Measurements from ENCODE around the gene CACNA1H.
"Not testable (repeated sequence)": the region's sequence is repeated elsewhere in the genome, so short reads cannot be mapped to it uniquely, and the experiment has no call there.

The CACNA1H gene

DNA sequence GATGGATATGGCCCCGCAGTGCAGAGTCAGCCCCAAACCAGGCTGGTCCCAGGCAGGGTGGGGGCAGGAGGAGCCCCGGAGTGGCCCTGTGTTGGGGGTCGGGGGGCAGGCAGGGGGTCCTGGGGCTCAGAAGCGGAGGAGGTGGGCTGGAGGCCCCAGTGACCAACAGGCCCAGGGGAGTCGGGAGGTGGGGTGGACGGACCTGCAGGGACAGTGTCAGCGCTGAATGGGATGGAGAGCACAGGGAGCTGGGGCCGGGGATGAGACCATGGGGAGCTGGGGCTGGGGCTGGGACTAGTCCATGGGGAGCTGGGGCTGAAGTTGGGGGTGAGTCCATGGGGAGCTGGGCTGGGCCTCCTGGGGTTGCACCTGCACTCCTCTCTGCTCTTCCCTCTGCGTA is 86.7 kb downstream of the CACNA1H start:
- FAIRE-seq; DNase-seq (ENCODE audit: insufficient read length, low spot score): not testable (repeated sequence)

DNA sequence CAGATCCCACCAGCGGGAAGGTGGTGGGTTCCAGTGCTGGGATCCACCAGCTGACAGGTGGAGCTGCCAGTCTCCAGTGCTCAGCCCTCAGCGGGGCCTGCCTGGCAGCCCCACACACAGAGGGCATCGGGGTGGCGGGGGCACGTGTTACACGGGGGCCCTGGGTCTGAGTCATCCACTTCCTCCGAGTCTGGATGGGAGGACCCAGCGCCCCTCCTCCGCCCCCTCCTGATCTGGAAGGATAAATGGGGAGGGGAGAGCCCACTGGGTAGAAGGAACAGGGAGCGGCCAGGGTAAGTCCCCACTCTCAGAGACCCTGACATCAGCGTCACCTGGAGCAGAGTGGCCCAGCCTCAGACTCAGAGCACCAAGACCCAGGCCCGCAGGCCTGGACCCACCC is 87.5 kb downstream of the CACNA1H start, which contains the start of gene TPSAB1:
Gene TPSAB1, plus strand, starts transcription at position 270 of the 400 bp plus-strand sequence. CDS start 234 bp downstream, outside the sequence.
- DNase-seq (ENCODE audit: insufficient read length, low spot score); FAIRE-seq: not testable (repeated sequence)

- FAIRE-seq: not testable (repeated sequence)
These were observed 88.2 kb downstream of the CACNA1H start for GRCh38 chr16:1241081-1241480.

DNA sequence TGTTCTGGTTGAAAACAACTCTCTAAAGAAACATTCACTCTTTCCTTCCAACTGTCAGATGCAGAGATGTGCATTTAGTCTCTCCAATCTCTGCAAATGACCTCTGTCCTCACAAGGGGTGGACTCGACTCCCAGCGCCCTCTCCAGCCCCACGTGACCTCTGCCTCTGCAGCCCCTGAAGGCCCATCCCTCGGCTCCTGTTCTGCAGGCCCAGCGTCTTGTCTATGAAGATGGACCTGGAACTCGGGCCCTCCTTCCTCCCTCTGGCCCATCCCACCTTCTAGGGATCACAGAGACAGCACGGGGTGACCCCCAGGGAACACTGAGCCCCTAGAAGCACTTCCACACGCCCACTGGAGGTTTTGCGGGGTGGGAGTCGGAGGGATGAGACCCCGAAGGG is 90.5 kb downstream of the CACNA1H start:
- DNase-seq (ENCODE audit: insufficient read length, low spot score); FAIRE-seq: not testable (repeated sequence)

More at GRCh38 chr16:1241081-1241480, 88.2 kb downstream of the CACNA1H start:
- DNase-seq (ENCODE audit: insufficient read length, low spot score): not testable (repeated sequence)

GRCh38 chr16:1243907-1244850 is 91.3 kb downstream of the CACNA1H start:
- FAIRE-seq; DNase-seq (ENCODE audit: insufficient read length, low spot score): not testable (repeated sequence)

DNA sequence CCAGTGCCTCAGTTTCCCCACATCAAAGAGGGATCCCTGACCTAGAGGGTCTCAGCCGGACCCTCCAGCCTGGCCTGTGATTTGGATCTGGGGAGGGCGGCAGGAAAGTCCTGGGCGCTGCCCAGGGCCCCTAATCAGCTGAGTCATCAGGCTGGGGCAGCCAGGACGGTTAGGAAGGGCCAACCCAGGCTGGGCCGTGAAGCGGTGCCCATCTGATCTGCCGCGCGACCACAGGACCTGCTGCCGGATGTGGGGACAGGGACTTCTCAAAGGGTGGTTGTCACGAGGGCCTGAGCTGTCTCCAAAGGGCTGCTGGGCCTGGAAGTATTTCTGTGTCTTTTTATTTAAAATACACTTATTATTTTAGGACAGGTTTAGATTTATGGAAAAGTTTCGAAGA is 92.0 kb downstream of the CACNA1H start:
- DNase-seq (ENCODE audit: insufficient read length, low spot score): no peak
- FAIRE-seq: no peak

DNA sequence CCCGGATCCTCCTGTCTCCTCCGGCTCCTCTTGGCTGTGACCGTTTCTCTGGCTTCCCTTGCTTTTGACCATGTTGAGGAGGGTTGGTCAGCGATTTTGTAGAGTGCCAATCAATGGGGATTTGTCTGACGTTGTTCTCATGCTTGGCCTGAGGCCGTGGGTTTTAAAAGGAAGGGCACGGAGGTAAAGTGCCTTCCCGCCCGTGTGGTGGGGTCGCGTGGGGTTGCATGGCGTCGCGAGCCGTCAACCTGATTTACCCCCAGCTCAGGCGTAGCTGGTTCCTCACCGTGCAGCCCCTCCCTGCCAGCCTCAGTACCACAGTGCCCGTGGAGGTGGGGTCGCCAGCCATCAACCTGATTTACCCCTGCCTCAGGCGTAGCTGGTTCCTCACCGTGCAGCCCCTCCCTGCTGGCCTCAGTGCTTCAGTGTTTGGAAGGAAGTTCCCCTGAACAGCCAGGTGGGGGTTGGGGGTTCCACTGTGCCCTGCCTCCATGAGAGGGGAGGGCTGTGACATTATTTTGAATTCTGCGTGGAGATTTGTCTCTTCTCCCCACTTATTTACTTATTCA is 92.6 kb downstream of the CACNA1H start:
- FAIRE-seq (no peak), DNase-seq (ENCODE audit: insufficient read length, low spot score) (no peak)

DNA sequence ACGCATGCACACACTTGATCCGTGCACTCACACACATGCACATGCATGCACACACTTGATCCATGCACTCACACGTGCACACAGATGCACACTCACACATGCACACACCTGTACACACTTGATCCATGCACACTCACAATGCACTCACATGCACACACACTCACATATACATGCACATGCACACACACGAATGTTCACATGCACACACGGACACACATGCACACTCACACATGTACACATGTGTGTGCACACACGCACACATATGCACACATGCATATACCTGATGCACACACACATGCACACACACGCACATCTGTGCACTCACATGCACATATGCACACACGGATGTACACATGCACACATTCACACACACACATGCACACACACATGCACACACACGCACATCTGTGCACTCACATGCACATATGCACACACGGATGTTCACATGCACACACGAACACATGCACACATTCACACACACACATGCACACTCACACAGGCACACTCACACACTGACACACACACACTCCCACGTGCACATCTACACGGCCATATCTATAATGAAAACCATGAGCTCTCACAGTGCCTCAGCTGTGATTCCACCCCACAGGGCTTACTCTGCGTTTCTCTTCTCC is 95.1 kb downstream of the CACNA1H start:
- DNase-seq (ENCODE audit: insufficient read length, low spot score): not testable (repeated sequence)
- FAIRE-seq: peak; percentile 97

DNA sequence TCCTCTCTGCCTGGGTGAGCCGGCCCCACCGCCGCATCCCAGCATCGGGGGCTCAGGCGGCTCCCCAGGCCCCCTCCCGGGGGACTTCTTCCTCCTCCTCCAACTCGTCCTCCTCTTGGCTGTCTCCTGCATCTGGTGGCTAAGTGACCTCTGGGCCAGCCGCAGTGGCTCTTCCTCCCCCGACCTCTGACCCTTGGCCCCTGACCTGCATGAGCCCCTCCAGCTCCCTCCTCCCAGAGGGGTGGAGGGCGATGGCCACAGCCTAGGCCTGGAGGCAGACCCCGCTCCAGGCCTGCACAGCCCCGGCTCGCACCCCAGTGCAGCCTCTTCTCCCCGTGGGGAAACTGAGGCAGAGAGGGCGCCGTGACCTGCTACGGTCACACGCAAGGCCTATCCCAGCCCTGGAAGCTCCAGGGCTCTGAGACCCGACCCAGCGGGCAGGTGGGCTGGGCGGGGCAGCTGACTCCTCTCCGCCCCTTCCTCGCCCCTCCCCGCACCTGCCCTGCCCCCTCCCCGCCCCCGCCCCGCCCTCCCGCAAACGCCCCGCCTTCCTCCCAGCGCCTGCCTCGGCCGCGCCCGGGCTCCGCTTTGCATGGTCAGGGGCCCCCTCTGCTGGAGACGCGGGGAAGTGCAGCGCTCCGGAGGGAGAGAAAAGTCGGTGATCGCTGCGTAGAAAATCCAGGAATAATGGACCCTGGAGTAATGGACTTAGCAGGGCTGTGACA is 96.3 kb downstream of the CACNA1H start:
- not testable (repeated sequence) for FAIRE-seq; DNase-seq (ENCODE audit: insufficient read length, low spot score)

- not testable (repeated sequence) for DNase-seq (ENCODE audit: insufficient read length, low spot score); FAIRE-seq
These were observed 100.9 kb downstream of the CACNA1H start for GRCh38 chr16:1253701-1254364.

DNA sequence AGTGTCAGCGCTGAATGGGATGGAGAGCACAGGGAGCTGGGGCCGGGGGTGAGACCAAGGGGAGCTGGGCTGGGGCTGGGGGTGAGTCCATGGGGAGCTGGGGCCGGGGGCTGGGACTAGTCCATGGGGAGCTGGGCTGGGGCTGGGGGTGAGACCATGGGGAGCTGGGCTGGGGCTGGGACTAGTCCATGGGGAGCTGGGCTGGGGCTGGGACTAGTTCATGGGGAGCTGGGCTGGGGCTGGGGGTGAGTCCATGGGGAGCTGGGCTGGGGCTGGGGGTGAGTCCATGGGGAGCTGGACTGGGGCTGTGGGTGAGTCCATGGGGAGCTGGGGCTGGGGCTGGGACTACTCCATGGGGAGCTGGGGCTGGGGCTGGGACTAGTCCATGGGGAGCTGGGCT is 101.9 kb downstream of the CACNA1H start:
- FAIRE-seq; DNase-seq (ENCODE audit: insufficient read length, low spot score): not testable (repeated sequence)

GRCh38 chr16:1255276-1256122 is 102.6 kb downstream of the CACNA1H start, which contains the start of gene TPSD1:
Gene TPSD1 (plus strand): TSS chr16:1256069. CDS start chr16:1256281, 212 bp downstream.
- not testable (repeated sequence) for FAIRE-seq; DNase-seq (ENCODE audit: insufficient read length, low spot score)

DNA sequence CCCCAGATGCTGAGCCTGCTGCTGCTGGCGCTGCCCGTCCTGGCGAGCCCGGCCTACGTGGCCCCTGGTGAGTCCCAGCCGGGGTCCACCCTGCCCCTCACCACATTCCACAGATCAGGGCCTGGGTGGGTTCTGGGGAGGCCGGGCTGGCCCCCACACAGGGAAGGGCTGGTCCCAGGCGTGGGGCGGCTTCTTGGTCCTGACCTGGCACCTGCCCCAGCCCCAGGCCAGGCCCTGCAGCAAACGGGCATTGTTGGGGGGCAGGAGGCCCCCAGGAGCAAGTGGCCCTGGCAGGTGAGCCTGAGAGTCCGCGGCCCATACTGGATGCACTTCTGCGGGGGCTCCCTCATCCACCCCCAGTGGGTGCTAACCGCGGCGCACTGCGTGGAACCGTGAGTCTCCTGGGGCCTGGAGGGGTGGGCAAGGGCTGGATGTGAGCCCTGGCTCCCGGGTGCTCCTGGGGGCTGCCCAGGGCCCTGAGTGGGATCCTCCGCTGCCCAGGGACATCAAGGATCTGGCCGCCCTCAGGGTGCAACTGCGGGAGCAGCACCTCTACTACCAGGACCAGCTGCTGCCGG is 103.5 kb downstream of the CACNA1H start:
- FAIRE-seq; DNase-seq (ENCODE audit: insufficient read length, low spot score): not testable (repeated sequence)

DNA sequence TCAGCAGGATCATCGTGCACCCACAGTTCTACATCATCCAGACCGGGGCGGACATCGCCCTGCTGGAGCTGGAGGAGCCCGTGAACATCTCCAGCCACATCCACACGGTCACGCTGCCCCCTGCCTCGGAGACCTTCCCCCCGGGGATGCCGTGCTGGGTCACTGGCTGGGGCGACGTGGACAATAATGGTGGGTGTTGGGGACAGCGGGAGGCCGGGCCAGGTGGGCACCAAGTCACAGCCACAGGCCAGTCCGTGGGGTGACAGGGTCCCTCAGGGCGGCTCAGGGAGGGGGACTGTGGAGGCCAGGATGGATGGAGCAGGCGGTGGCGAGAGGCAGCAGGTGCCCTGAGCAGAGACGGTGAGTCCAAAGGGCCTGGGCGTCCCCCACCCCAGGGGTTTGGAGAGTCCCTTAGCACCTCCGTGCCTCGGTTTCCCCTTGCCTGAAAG is 104.0 kb downstream of the CACNA1H start:
- FAIRE-seq (no peak), DNase-seq (ENCODE audit: insufficient read length, low spot score) (no peak)

DNA sequence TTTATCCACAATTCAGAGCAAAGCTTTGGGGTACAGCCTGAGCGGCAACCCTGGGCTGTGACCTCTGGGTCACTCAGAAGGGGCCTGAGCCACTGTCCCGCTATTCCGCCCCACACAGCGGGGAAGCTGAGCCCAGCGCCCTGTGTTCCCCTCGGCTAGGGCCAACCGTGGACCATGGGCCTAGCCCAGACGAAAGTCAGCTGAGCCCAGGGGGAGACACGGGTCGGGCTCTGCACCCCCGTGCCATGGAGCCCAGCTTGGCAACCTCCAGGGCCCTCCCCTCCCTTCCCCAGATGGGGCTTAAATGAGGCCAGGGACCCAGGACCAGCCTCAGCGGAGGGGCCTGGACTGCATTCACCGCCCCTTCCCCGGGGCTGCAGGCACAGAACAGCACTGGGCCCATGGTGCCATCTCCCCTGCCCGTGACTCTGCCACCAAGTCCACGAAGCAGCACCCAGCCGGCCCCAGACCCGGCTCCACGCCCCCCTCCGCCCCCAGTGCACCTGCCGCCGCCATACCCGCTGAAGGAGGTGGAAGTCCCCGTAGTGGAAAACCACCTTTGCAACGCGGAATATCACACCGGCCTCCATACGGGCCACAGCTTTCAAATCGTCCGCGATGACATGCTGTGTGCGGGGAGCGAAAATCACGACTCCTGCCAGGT is 104.8 kb downstream of the CACNA1H start:
- no peak for DNase-seq (ENCODE audit: insufficient read length, low spot score)
- FAIRE-seq: no peak

DNA sequence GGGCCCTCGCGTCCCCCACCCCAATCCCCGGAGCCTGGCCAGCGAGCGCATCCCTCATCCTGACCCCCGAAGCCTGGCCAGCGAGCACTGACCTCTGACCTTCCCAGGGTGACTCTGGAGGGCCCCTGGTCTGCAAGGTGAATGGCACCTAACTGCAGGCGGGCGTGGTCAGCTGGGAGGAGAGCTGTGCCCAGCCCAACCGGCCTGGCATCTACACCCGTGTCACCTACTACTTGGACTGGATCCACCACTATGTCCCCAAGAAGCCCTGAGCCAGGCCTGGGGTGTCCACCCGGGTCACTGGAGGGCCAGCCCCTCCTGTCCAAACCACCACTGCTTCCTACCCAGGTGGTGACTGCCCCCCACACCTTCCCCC is 105.3 kb downstream of the CACNA1H start:
- FAIRE-seq: no peak
- no peak for DNase-seq (ENCODE audit: insufficient read length, low spot score)

GRCh38 chr16:1258906-1259759 is 106.2 kb downstream of the CACNA1H start:
- DNase-seq (ENCODE audit: insufficient read length, low spot score) (no peak), FAIRE-seq (peak; percentile 54)
